Activated CD8-positive, alpha-beta memory T cell treated with anti-CD3 and anti-CD28 coated beads, Interleukin-2, amount 50 U/mL, for 4 hours (primary cell): ENCODE data around the gene PIK3C2A.

Experiments used
- DNase-seq: peaks from one replicate; pipeline ENCODE4 v3.0.0-alpha.2; 2020

PIK3C2A gene

DNA sequence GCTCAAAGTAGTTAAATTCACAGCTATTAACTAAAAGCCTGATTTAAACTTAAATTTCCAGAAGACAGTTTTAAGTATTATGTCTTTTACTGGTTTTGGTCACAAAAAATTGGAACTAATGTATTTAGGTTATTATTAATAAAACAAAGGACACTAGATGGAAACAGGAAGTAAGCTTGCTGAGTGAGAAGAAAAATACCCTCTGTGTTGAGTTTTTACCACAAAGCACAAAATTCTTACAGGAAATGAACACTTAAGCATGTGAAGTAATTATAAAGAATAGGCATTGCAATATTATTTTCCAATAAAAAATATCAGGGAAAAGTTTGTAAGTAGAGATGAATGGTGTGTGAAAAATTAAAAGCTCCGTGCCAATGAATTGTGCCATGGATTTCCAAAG, 46.3 kb downstream of the PIK3C2A start:
- no peak for DNase-seq

DNA sequence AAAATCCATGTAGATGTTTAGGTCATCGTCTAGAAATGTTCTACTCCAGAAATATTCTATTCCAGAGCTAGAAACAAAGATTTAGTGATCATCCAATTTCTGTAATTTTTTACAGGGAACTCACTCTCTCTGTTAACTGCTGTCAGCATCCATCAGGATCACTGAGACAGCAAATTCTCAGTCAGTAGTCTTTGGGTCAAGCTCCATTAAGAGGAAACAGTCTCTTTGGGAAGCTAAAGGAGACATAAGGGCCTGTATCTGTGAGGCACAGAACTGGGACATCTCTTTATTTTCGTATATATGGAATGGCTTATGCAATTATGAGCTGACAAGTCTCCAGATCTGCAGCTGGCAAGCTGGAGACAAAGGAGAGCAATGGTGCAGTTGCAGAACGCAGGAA, 48.3 kb downstream of the PIK3C2A start:
- no peak for DNase-seq
